HepG2 (cell line): ENCODE measurements around the gene ZMIZ1. TPM values are rescaled to one million over a fixed set of nuclear protein-coding genes. Genes with fewer than 3 reads are reported as not detected.
A peak's percentile ranks its signal among the peaks of the same experiment; 100 is the strongest.

Source experiments
- ASH2L ChIP-seq: fragments of 300-600, 200-600 bp; sonication (generic); IDR thresholded peaks from 2 replicates; pipeline ENCODE4 v1.7.0; 2017; ENCODE audit warnings: low read depth, mild to moderate bottlenecking, moderate library complexity, mixed read lengths, low read length; ENCODE audit not compliant: insufficient read length
- CHD4 ChIP-seq: fragments of 200-600 bp; sonication (generic); IDR thresholded peaks from 2 replicates; pipeline ENCODE4 v1.7.0; 2017; ENCODE audit warnings: mild to moderate bottlenecking, low read length, borderline replicate concordance
- JUNB ChIP-seq: sonication (generic); formaldehyde crosslinking; IDR thresholded peaks from 2 replicates; pipeline ENCODE4 v1.8.0; 2022; ENCODE audit warnings: missing genetic modification reagents, mild to moderate bottlenecking, borderline replicate concordance
- MAF1 ChIP-seq: sonication (generic); formaldehyde crosslinking; IDR thresholded peaks from 2 replicates; pipeline ENCODE4 v1.5.0; 2020; ENCODE audit warnings: missing genetic modification reagents, borderline replicate concordance
- MZF1 ChIP-seq: sonication (generic); formaldehyde crosslinking; IDR thresholded peaks from 2 replicates; pipeline ENCODE4 v1.8.1; 2023; ENCODE audit warnings: mild to moderate bottlenecking, missing genetic modification reagents, borderline replicate concordance
- SMYD3 ChIP-seq: sonication (generic); formaldehyde crosslinking; IDR thresholded peaks from 2 replicates; pipeline ENCODE4 v1.8.1; 2023; ENCODE audit warnings: mild to moderate bottlenecking, missing genetic modification reagents
- SP5 ChIP-seq: IDR thresholded peaks from 2 replicates; pipeline ENCODE4 v1.6.1; 2016; ENCODE audit warnings: low read depth, borderline replicate concordance
- SPEN ChIP-seq: sonication (generic); formaldehyde crosslinking; IDR thresholded peaks from 2 replicates; pipeline ENCODE4 v1.5.1; 2020; ENCODE audit warnings: low read depth, mild to moderate bottlenecking, missing genetic modification reagents
- ZBTB42 ChIP-seq: sonication (generic); formaldehyde crosslinking; IDR thresholded peaks from 2 replicates; pipeline ENCODE4 v1.5.0; 2020; ENCODE audit warnings: mild to moderate bottlenecking, missing genetic modification reagents
- ZKSCAN8 ChIP-seq: IDR thresholded peaks from 2 replicates; pipeline ENCODE4 v1.6.1; 2016; ENCODE audit warnings: borderline replicate concordance, missing genetic modification reagents, missing compliant biosample characterization
- ZNF124 ChIP-seq: sonication (generic); formaldehyde crosslinking; IDR thresholded peaks from 2 replicates; pipeline ENCODE4 v1.4.0; 2020; ENCODE audit warnings: missing genetic modification reagents
- ZNF136 ChIP-seq: sonication (generic); formaldehyde crosslinking; IDR thresholded peaks from 2 replicates; pipeline ENCODE4 v1.8.1; 2022; ENCODE audit warnings: low read depth, mild to moderate bottlenecking, moderate library complexity, missing genetic modification reagents
- ZNF501 ChIP-seq: sonication (generic); formaldehyde crosslinking; IDR thresholded peaks from 2 replicates; pipeline ENCODE4 v1.5.1; 2020; ENCODE audit warnings: mild to moderate bottlenecking, moderate library complexity, missing genetic modification reagents
- ZNF547 ChIP-seq: sonication (generic); formaldehyde crosslinking; IDR thresholded peaks from 2 replicates; pipeline ENCODE4 v1.5.1; 2020; ENCODE audit warnings: mild to moderate bottlenecking, missing genetic modification reagents
- ZNF713 ChIP-seq: sonication (generic); formaldehyde crosslinking; IDR thresholded peaks from 2 replicates; pipeline ENCODE4 v1.4.0; 2020; ENCODE audit warnings: mild to moderate bottlenecking, missing genetic modification reagents
- ZNF720 ChIP-seq: sonication (generic); formaldehyde crosslinking; IDR thresholded peaks from 2 replicates; pipeline ENCODE4 v1.4.0; 2020; ENCODE audit warnings: missing genetic modification reagents
- ZSCAN25 ChIP-seq: sonication (generic); formaldehyde crosslinking; IDR thresholded peaks from 2 replicates; pipeline ENCODE4 v1.8.0; 2022; ENCODE audit warnings: mild to moderate bottlenecking, missing genetic modification reagents
- polyA plus RNA-seq, 8 experiments: library from polyadenylated mRNA; depleted of rRNA in 3 of 8; stranded (reverse) in 7 of 8; unstranded in 1 of 8; fragments of >200 nt; fragmentation: Illumina TruSeq in 4 of 8; extraction: Trizol in 4 of 8; gene quantifications; 2 replicates each; pipeline versions ENCODE4 v1.2.1 to v1.2.3, GENCODE V29; 2011 to 2016; ENCODE audit warnings: low read depth in 4 of 8, missing spikeins in 1 of 8, mixed read lengths in 1 of 8; ENCODE audit not compliant: insufficient read depth in 1 of 8
- total RNA-seq, 5 experiments: library from RNA; depleted of rRNA; stranded (reverse); fragments of >200 nt; fragmentation: Illumina TruSeq; extraction: Trizol; gene quantifications; 2 replicates each; pipeline ENCODE4 v1.2.3, GENCODE V29; 2016; ENCODE audit warnings: low read depth in 1 of 5
- TF ChIP-seq, protein P1 (sequence below): fragments of 450-650 bp; IDR thresholded peaks from 2 replicates; pipeline ENCODE4 v1.6.1; 2017; ENCODE audit warnings: mild to moderate bottlenecking
- TF ChIP-seq, protein P2 (sequence below): sonication (generic); formaldehyde crosslinking; IDR thresholded peaks from 2 replicates; pipeline ENCODE4 v1.4.0; 2020; ENCODE audit warnings: missing genetic modification reagents, low read depth, mild to moderate bottlenecking, borderline replicate concordance
- TF ChIP-seq, protein P3 (sequence below): sonication (generic); formaldehyde crosslinking; IDR thresholded peaks from 2 replicates; pipeline ENCODE4 v1.8.1; 2023; ENCODE audit warnings: missing genetic modification reagents, inconsistent platforms, borderline replicate concordance
- TF ChIP-seq, protein P4 (sequence below): sonication (generic); formaldehyde crosslinking; IDR thresholded peaks from 2 replicates; pipeline ENCODE4 v1.4.0; 2020; ENCODE audit warnings: mild to moderate bottlenecking, missing genetic modification reagents

The ZMIZ1 gene
- total and polyA plus RNA-seq, 2 of the 13 experiments (the other 11 are each of a cell fraction or from before 2014, with no cell fraction given) = 5.3 to 10.2 TPM

DNA sequence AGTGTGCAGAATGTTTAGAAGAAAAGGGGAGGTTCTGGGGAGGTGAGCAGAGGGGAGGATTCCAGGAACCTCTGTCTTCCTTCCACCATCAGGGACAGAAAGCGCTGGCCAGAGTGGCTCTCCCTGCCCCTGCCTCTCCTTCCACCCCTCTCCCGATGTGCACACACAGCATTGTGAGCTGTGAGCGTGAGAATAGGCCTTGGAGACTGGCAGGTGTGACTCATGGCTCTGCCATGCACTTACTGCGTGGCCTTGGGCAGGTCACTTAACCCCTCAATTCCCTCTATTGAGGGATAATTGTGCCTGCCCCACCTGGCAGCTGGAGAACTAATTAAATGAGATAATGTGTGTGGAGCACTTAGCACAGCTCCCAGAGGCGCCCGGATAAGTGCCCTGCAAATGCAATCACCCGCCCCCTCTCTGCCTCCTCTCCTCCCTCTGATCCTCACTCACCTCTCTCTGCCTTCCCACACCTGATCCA, 115.4 kb downstream of the ZMIZ1 start (continued):
- no peak for TF ChIP-seq MZF1 (CRISPR knock-in tag)
- TF ChIP-seq CHD4 = no peak
- TF ChIP-seq ZNF124 = 0 out of 2 replicates have a peak, but pooled peaks have one; percentile 38
- TF ChIP-seq SMYD3 = no peak
- TF ChIP-seq, protein P1, sequence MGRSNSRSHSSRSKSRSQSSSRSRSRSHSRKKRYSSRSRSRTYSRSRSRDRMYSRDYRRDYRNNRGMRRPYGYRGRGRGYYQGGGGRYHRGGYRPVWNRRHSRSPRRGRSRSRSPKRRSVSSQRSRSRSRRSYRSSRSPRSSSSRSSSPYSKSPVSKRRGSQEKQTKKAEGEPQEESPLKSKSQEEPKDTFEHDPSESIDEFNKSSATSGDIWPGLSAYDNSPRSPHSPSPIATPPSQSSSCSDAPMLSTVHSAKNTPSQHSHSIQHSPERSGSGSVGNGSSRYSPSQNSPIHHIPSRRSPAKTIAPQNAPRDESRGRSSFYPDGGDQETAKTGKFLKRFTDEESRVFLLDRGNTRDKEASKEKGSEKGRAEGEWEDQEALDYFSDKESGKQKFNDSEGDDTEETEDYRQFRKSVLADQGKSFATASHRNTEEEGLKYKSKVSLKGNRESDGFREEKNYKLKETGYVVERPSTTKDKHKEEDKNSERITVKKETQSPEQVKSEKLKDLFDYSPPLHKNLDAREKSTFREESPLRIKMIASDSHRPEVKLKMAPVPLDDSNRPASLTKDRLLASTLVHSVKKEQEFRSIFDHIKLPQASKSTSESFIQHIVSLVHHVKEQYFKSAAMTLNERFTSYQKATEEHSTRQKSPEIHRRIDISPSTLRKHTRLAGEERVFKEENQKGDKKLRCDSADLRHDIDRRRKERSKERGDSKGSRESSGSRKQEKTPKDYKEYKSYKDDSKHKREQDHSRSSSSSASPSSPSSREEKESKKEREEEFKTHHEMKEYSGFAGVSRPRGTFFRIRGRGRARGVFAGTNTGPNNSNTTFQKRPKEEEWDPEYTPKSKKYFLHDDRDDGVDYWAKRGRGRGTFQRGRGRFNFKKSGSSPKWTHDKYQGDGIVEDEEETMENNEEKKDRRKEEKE = no peak
- no peak for TF ChIP-seq ZNF713 (CRISPR knock-in tag)
- TF ChIP-seq SP5 (CRISPR knock-in tag) = peak; percentile 59
- TF ChIP-seq ZBTB42 = no peak
- no peak for TF ChIP-seq MAF1 (CRISPR knock-in tag)
- TF ChIP-seq ZKSCAN8 (CRISPR knock-in tag) = 0 out of 2 replicates have a peak, but pooled peaks have one; percentile 68
- TF ChIP-seq ZNF501 (CRISPR knock-in tag) = 0 out of 2 replicates have a peak, but pooled peaks have one; percentile 40
- TF ChIP-seq ZNF720 (CRISPR knock-in tag) = no peak
- no peak for TF ChIP-seq ASH2L
- peak; percentile 79; the same call in 1 of the 2 replicates for TF ChIP-seq ZSCAN25
- TF ChIP-seq JUNB (CRISPR knock-in tag) = peak; percentile 92
- TF ChIP-seq, protein P2, sequence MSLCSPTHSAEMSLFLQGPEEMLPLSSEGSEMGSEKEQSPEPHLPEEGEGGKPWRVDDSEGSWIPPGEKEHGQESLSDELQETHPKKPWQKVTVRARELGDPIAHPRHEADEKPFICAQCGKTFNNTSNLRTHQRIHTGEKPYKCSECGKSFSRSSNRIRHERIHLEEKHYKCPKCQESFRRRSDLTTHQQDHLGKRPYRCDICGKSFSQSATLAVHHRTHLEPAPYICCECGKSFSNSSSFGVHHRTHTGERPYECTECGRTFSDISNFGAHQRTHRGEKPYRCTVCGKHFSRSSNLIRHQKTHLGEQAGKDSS (CRISPR knock-in tag) = peak; percentile 34; the same call in 1 of the 2 replicates
- peak; percentile 72; the same call in 1 of the 2 replicates for TF ChIP-seq SPEN (CRISPR knock-in tag)
- TF ChIP-seq, protein P3, sequence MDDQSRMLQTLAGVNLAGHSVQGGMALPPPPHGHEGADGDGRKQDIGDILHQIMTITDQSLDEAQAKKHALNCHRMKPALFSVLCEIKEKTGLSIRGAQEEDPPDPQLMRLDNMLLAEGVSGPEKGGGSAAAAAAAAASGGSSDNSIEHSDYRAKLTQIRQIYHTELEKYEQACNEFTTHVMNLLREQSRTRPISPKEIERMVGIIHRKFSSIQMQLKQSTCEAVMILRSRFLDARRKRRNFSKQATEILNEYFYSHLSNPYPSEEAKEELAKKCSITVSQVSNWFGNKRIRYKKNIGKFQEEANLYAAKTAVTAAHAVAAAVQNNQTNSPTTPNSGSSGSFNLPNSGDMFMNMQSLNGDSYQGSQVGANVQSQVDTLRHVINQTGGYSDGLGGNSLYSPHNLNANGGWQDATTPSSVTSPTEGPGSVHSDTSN (CRISPR knock-in tag) = no peak
- TF ChIP-seq, protein P4, sequence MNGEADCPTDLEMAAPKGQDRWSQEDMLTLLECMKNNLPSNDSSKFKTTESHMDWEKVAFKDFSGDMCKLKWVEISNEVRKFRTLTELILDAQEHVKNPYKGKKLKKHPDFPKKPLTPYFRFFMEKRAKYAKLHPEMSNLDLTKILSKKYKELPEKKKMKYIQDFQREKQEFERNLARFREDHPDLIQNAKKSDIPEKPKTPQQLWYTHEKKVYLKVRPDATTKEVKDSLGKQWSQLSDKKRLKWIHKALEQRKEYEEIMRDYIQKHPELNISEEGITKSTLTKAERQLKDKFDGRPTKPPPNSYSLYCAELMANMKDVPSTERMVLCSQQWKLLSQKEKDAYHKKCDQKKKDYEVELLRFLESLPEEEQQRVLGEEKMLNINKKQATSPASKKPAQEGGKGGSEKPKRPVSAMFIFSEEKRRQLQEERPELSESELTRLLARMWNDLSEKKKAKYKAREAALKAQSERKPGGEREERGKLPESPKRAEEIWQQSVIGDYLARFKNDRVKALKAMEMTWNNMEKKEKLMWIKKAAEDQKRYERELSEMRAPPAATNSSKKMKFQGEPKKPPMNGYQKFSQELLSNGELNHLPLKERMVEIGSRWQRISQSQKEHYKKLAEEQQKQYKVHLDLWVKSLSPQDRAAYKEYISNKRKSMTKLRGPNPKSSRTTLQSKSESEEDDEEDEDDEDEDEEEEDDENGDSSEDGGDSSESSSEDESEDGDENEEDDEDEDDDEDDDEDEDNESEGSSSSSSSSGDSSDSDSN = peak; percentile 40; the same call in 1 of the 2 replicates
- no peak for TF ChIP-seq ZNF547 (CRISPR knock-in tag)
- TF ChIP-seq ZNF136 (CRISPR knock-in tag) = no peak
